ENCODE measurements around the gene SLC16A5. TPM values are rescaled to one million over a fixed set of nuclear protein-coding genes. Genes with fewer than 3 reads are reported as not detected.

Gene SLC16A5
- total RNA-seq, 4 donors from 2014 or later, result 41.1 to 101 (median 62.6) TPM

GRCh38 chr17:75099881-75100595 lies 12.3 kb downstream of the SLC16A5 start:
- TF ChIP-seq CTCF (IDR thresholded peaks at IDR 0.05) (no peak), POLR2A (IDR thresholded peaks at IDR 0.05) (no peak)
- intact Hi-C loops (cut with DNase I; ENCODE audit: low total_unique reads), result no loop called here
- DNase-seq (ENCODE audit: low spot score in 2 of 2), result no peak
- WGBS, 2 donors, result 96 to 98% methylated on average over 23 to 28 of the region's 31 CpGs
- no peak overlapping the region for H3K4me3 ChIP-seq (ENCODE audit: low read depth, poor library complexity, severe bottlenecking)

- DNase-seq (ENCODE audit: low spot score in 2 of 2), result no peak
- no peak overlapping the region for H3K4me3 ChIP-seq (ENCODE audit: low read depth, poor library complexity, severe bottlenecking)
- intact Hi-C loops (cut with DNase I; ENCODE audit: low total_unique reads), result no loop called here
- WGBS, 2 donors, result 53 to 58% methylated on average over 12 of the region's 12 CpGs
- no peak for TF ChIP-seq POLR2A (IDR thresholded peaks at IDR 0.05)
- no peak for TF ChIP-seq CTCF (IDR thresholded peaks at IDR 0.05)
Measured at GRCh38 chr17:75102385-75102821, 14.6 kb downstream of the SLC16A5 start.

- TF ChIP-seq CTCF (IDR thresholded peaks at IDR 0.05), result no peak
- TF ChIP-seq POLR2A (IDR thresholded peaks at IDR 0.05), result no peak
- intact Hi-C loops (cut with DNase I; ENCODE audit: low total_unique reads), result no loop called here
- no peak for DNase-seq (ENCODE audit: low spot score in 2 of 2)
- 80 to 93% methylated on average over 14 of the region's 14 CpGs for WGBS, 2 donors
- no peak overlapping the region for H3K4me3 ChIP-seq (ENCODE audit: low read depth, poor library complexity, severe bottlenecking)
Measured at GRCh38 chr17:75103601-75104554, 16.1 kb downstream of the SLC16A5 start.

- no peak for DNase-seq (ENCODE audit: low spot score in 2 of 2)
- no peak overlapping the region for H3K4me3 ChIP-seq (ENCODE audit: low read depth, poor library complexity, severe bottlenecking)
- 67 to 68% methylated on average over 20 of the region's 20 CpGs for whole genome bisulfite sequencing, 2 donors
- TF ChIP-seq POLR2A (IDR thresholded peaks at IDR 0.05) (no peak), CTCF (IDR thresholded peaks at IDR 0.05) (peak in 1 of 3 donors; percentile 23)
- intact Hi-C loops (cut with DNase I; ENCODE audit: low total_unique reads), result no loop called here
Measured at GRCh38 chr17:75105126-75106080, 17.6 kb downstream of the SLC16A5 start.

- 83 to 95% methylated on average over 2 of the region's 2 CpGs for WGBS, 2 donors
- intact Hi-C loops (cut with DNase I; ENCODE audit: low total_unique reads), result no loop called here
- H3K4me3 ChIP-seq (ENCODE audit: low read depth, poor library complexity, severe bottlenecking), result no peak overlapping the region
- no peak for TF ChIP-seq CTCF (IDR thresholded peaks at IDR 0.05)
- no peak for TF ChIP-seq POLR2A (IDR thresholded peaks at IDR 0.05)
- no peak for DNase-seq (ENCODE audit: low spot score in 2 of 2)
Measured at GRCh38 chr17:75108193-75108592, 20.4 kb downstream of the SLC16A5 start.
